Tibial nerve (tissue), 4 donors: ENCODE data around the gene RHEB. TPM values are rescaled to one million over a fixed set of nuclear protein-coding genes. Genes with fewer than 3 reads are reported as not detected.

Experiments
- DNase-seq, 2 donors: peaks; one replicate each; pipeline ENCODE4 v3.0.0-alpha.2; 2019; ENCODE audit warnings: low spot score in 2 of 2
- H3K27ac ChIP-seq, 4 donors: fragments of 200-600 bp; sonication (generic) in 3 of 4; one replicate each; pipeline ENCODE4 v1.5.1; 2017 to 2019; ENCODE audit warnings: mild to moderate bottlenecking in 1 of 4
- H3K27me3 ChIP-seq, 2 donors: fragments of 200-600 bp; sonication (generic) in 1 of 2; one replicate each; pipeline versions ENCODE4 v1.5.1 to v1.6.0; 2017 to 2019
- H3K36me3 ChIP-seq, 3 donors: fragments of 200-600 bp; sonication (generic); one replicate each; pipeline ENCODE4 v1.5.1; 2018 to 2019
- H3K4me1 ChIP-seq, 4 donors: fragments of 200-600 bp; sonication (generic) in 3 of 4; one replicate each; pipeline ENCODE4 v1.5.1; 2017 to 2019
- H3K4me3 ChIP-seq, 4 donors: fragments of 200-600 bp; sonication (generic) in 3 of 4; one replicate each; pipeline ENCODE4 v1.5.1; 2017 to 2019; ENCODE audit warnings: mild to moderate bottlenecking in 1 of 4, moderate library complexity in 1 of 4
- H3K9me3 ChIP-seq, 4 donors: fragments of 200-600 bp; sonication (generic) in 3 of 4; one replicate each; pipeline ENCODE4 v1.5.1; 2017 to 2019
- CTCF ChIP-seq, 5 experiments: fragments of 200-600 bp in 3 of 5; fragments of 450-650 bp in 2 of 5; sonication (generic) in 3 of 5; IDR thresholded peaks; one replicate each; pipeline ENCODE4 v1.5.1; 2016 to 2019; ENCODE audit warnings: antibody characterized with exemption in 5 of 5, mild to moderate bottlenecking in 3 of 5, moderate library complexity in 2 of 5
- EP300 ChIP-seq, 2 donors: sonication (generic); formaldehyde crosslinking; IDR thresholded peaks; one replicate each; pipeline ENCODE4 v1.6.1; 2017; ENCODE audit warnings: antibody characterized with exemption in 2 of 2, mild to moderate bottlenecking in 1 of 2
- POLR2A ChIP-seq, 2 donors: fragments of 450-650 bp; IDR thresholded peaks; one replicate each; pipeline ENCODE4 v1.6.1; 2017; ENCODE audit warnings: antibody characterized with exemption in 2 of 2, mild to moderate bottlenecking in 2 of 2, moderate library complexity in 2 of 2
- WGBS, 2 donors: methylation state at CpG; one replicate each; pipeline ENCODE4 v1.1.5; 2018; 5-methylcytosine and 5-hydroxymethylcytosine counted together
- total RNA-seq, 4 donors: library from RNA; depleted of rRNA; stranded (reverse); fragments of >200 nt; gene quantifications; one replicate each; pipeline ENCODE4 v1.1.0, GENCODE V29; 2016

Gene RHEB
- total RNA-seq, 4 donors from 2014 or later = 95.4 to 128 (median 103) TPM

- Histone ChIP-seq H3K4me3 (peak overlapping the region in 3 of 4 donors; percentile 9 to 22 (median 16)), H3K27ac (peak overlapping the region; percentile 85 to 98 (median 96)), H3K9me3 (peaks cover 0 to 19% (median 5%) of the 10 kb centered on the region in 4 donors), H3K27me3 (no peaks in the 10 kb centered on the region), H3K36me3 (peaks cover 0 to 22% (median 0%) of the 10 kb centered on the region in 3 donors), H3K4me1 (peaks cover 0 to 27% (median 26%) of the 10 kb centered on the region in 4 donors)
- WGBS, 2 donors = 4 to 11% methylated on average over 20 to 25 of the region's 25 CpGs
- peak; percentile 33 to 50 for TF ChIP-seq POLR2A (IDR thresholded peaks at IDR 0.05)
- TF ChIP-seq CTCF (IDR thresholded peaks at IDR 0.05) = peak in 4 of 5 experiments; percentile 20 to 71 (median 48)
- peak; percentile 91 to 96 for TF ChIP-seq EP300 (IDR thresholded peaks at IDR 0.05)
- DNase-seq = peak; percentile 75 to 80
Observed at GRCh38 chr7:151459726-151460473, 59.8 kb downstream of the RHEB start.

- 92 to 94% methylated on average over 6 of the region's 6 CpGs for WGBS, 2 donors
- Histone ChIP-seq H3K9me3 (peaks cover 0 to 7% (median 2%) of the 10 kb centered on the region in 4 donors), H3K4me1 (peaks cover 0 to 27% (median 26%) of the 10 kb centered on the region in 4 donors), H3K27me3 (no peaks in the 10 kb centered on the region), H3K27ac (no peak overlapping the region), H3K4me3 (no peak overlapping the region), H3K36me3 (peaks cover 0 to under 1% (median 0%) of the 10 kb centered on the region in 3 donors)
- no peak for TF ChIP-seq CTCF (IDR thresholded peaks at IDR 0.05)
- no peak for TF ChIP-seq EP300 (IDR thresholded peaks at IDR 0.05)
- TF ChIP-seq POLR2A (IDR thresholded peaks at IDR 0.05) = no peak
- no peak for DNase-seq
Observed at GRCh38 chr7:151457534-151457933, 62.2 kb downstream of the RHEB start.

- TF ChIP-seq POLR2A (IDR thresholded peaks at IDR 0.05) (no peak), EP300 (IDR thresholded peaks at IDR 0.05) (no peak), CTCF (IDR thresholded peaks at IDR 0.05) (no peak)
- DNase-seq = no peak
- H3K27ac ChIP-seq = no peak overlapping the region
- H3K9me3 ChIP-seq = no peaks in the 10 kb centered on the region
- H3K4me3 ChIP-seq = no peak overlapping the region
- peaks cover 0 to 27% (median 26%) of the 10 kb centered on the region in 4 donors for H3K4me1 ChIP-seq
- H3K27me3 ChIP-seq = no peaks in the 10 kb centered on the region
- H3K36me3 ChIP-seq = no peaks in the 10 kb centered on the region
- 72 to 75% methylated on average over 4 of the region's 4 CpGs for WGBS, 2 donors
Observed at GRCh38 chr7:151456782-151457181, 62.9 kb downstream of the RHEB start.

GRCh38 chr7:151456276-151456675 lies 63.4 kb downstream of the RHEB start:
- H3K27ac ChIP-seq = no peak overlapping the region
- DNase-seq = no peak
- no peaks in the 10 kb centered on the region for H3K36me3 ChIP-seq
- H3K4me1 ChIP-seq = peaks cover 0 to 22% (median 22%) of the 10 kb centered on the region in 4 donors
- TF ChIP-seq EP300 (IDR thresholded peaks at IDR 0.05) (no peak), POLR2A (IDR thresholded peaks at IDR 0.05) (no peak), CTCF (IDR thresholded peaks at IDR 0.05) (no peak)
- 94 to 98% methylated on average over 5 of the region's 5 CpGs for WGBS, 2 donors
- H3K4me3 ChIP-seq = no peak overlapping the region
- H3K27me3 ChIP-seq = no peaks in the 10 kb centered on the region
- H3K9me3 ChIP-seq = no peaks in the 10 kb centered on the region

- Histone ChIP-seq H3K9me3 (no peaks in the 10 kb centered on the region), H3K4me1 (peaks cover 0 to 16% (median 16%) of the 10 kb centered on the region in 4 donors), H3K4me3 (no peak overlapping the region), H3K27ac (no peak overlapping the region), H3K27me3 (no peaks in the 10 kb centered on the region), H3K36me3 (no peaks in the 10 kb centered on the region)
- TF ChIP-seq EP300 (IDR thresholded peaks at IDR 0.05) = no peak
- TF ChIP-seq CTCF (IDR thresholded peaks at IDR 0.05) = no peak
- TF ChIP-seq POLR2A (IDR thresholded peaks at IDR 0.05) = no peak
- no peak for DNase-seq
- WGBS, 2 donors = 93 to 94% methylated on average over 4 of the region's 4 CpGs
Observed at GRCh38 chr7:151455690-151456089, 64.0 kb downstream of the RHEB start.
